ENCODE measurements around the gene ADGRB3.

- TF ChIP-seq CTCF (IDR thresholded peaks at IDR 0.05; ENCODE audit: low read length) (no peak), EZH2 (IDR thresholded peaks at IDR 0.05; ENCODE audit: borderline replicate concordance, low read length) (no peak)
These were observed 773.8 kb downstream of the ADGRB3 start for GRCh38 chr6:69408886-69409285.
